GM12878 (cell line): ENCODE measurements around the gene TRMT44. TPM values are rescaled to one million over a fixed set of nuclear protein-coding genes. Genes with fewer than 3 reads are reported as not detected.

ENCODE experiments used
- CHD2 ChIP-seq: IDR thresholded peaks from 2 replicates; pipeline ENCODE4 v1.6.1; 2011; ENCODE audit warnings: low read depth, low read length, improper control_type of control experiment, borderline replicate concordance
- DPF2 ChIP-seq: fragments of 450-650 bp; IDR thresholded peaks from 2 replicates; pipeline ENCODE4 v1.6.1; 2017; ENCODE audit warnings: mild to moderate bottlenecking
- EP300 ChIP-seq, 2 experiments: fragments of 150-350 bp in 1 of 2; IDR thresholded peaks; 2 replicates each; pipeline ENCODE4 v1.6.1; 2011 to 2012; ENCODE audit warnings: low read depth in 2 of 2, low read length in 2 of 2, borderline replicate concordance in 1 of 2, improper control_type of control experiment in 1 of 2, inconsistent platforms in 1 of 2; ENCODE audit not compliant: control insufficient read depth in 1 of 2
- GATAD2B ChIP-seq: fragments of 450-650 bp; conservative IDR thresholded peaks from 2 replicates; pipeline ENCODE4 v1.6.1; 2017; ENCODE audit warnings: low read depth, mild to moderate bottlenecking, moderate library complexity
- IKZF1 ChIP-seq: fragments of 450-650 bp; conservative IDR thresholded peaks from 2 replicates; pipeline ENCODE4 v1.6.1; 2017; ENCODE audit warnings: antibody characterized with exemption, mild to moderate bottlenecking
- KAT2A ChIP-seq: conservative IDR thresholded peaks from 2 replicates; pipeline ENCODE4 v1.6.1; 2011; ENCODE audit warnings: low read depth, low read length; ENCODE audit not compliant: control insufficient read depth
- NRF1 ChIP-seq: conservative IDR thresholded peaks from 2 replicates; pipeline ENCODE4 v1.6.1; 2011; ENCODE audit warnings: mild to moderate bottlenecking, low read depth, low read length, improper control_type of control experiment
- POLR2A ChIP-seq: IDR thresholded peaks from 2 replicates; pipeline ENCODE4 v1.6.1; 2011; ENCODE audit warnings: low read depth, mild to moderate bottlenecking, low read length
- POLR2AphosphoS5 ChIP-seq: IDR thresholded peaks from 2 replicates; pipeline ENCODE4 v1.6.1; 2011; ENCODE audit warnings: mild to moderate bottlenecking, low read length, inconsistent platforms
- TBL1XR1 ChIP-seq: IDR thresholded peaks from 2 replicates; pipeline ENCODE4 v1.6.1; 2012; ENCODE audit warnings: low read depth, low read length, improper control_type of control experiment
- TCF7 ChIP-seq: IDR thresholded peaks from 2 replicates; pipeline ENCODE4 v1.6.1; 2014; ENCODE audit warnings: antibody characterized with exemption, borderline replicate concordance
- ZSCAN29 ChIP-seq: fragments of 450-650 bp; IDR thresholded peaks from 2 replicates; pipeline ENCODE4 v1.6.1; 2017; ENCODE audit warnings: mild to moderate bottlenecking, moderate library complexity
- polyA plus RNA-seq, 11 experiments: library from polyadenylated mRNA; depleted of rRNA in 4 of 11; unstranded in 6 of 11; stranded (reverse) in 5 of 11; fragments of >200 nt; fragmentation: Nextera tagmentation in 4 of 11; fragmentation: Illumina TruSeq in 1 of 11; extraction: Ambion mirVana in 4 of 11; extraction: Trizol in 1 of 11; gene quantifications; 1 replicate in 1 of 11; 2 replicates in 10 of 11; pipeline versions ENCODE4 v1.2.1 to v1.2.3, GENCODE V29; 2011 to 2016; ENCODE audit warnings: inconsistent platforms in 2 of 11, missing spikeins in 2 of 11, low read depth in 1 of 11
- total RNA-seq, 4 experiments: library from RNA; depleted of rRNA in 3 of 4; stranded (reverse); fragments of >200 nt in 3 of 4; fragmentation: Illumina TruSeq in 1 of 4; extraction: Trizol in 1 of 4; gene quantifications; 2 replicates each; pipeline versions ENCODE4 v1.2.1 to v1.2.3, GENCODE V29; 2013 to 2021
- TF ChIP-seq, protein P1 (sequence below): fragments of 450-650 bp; IDR thresholded peaks from 2 replicates; pipeline ENCODE4 v1.6.1; 2018; ENCODE audit warnings: mild to moderate bottlenecking, low read depth, moderate library complexity; ENCODE audit not compliant: partially characterized antibody
- TF ChIP-seq, protein P2 (sequence below): IDR thresholded peaks from 2 replicates; pipeline ENCODE4 v1.6.1; 2012; ENCODE audit warnings: improper control_type of control experiment, low read depth, low read length; ENCODE audit not compliant: insufficient replicate concordance
- TF ChIP-seq, protein P3 (sequence below): fragments of 450-650 bp; IDR thresholded peaks from 2 replicates; pipeline ENCODE4 v1.6.1; 2016; ENCODE audit warnings: mild to moderate bottlenecking

The TRMT44 gene
- total and polyA plus RNA-seq, 10 of the 15 experiments (the other 5 are each of a cell fraction or from before 2014, with no cell fraction given) = 1.3 to 18.5 (median 10.1) TPM

DNA sequence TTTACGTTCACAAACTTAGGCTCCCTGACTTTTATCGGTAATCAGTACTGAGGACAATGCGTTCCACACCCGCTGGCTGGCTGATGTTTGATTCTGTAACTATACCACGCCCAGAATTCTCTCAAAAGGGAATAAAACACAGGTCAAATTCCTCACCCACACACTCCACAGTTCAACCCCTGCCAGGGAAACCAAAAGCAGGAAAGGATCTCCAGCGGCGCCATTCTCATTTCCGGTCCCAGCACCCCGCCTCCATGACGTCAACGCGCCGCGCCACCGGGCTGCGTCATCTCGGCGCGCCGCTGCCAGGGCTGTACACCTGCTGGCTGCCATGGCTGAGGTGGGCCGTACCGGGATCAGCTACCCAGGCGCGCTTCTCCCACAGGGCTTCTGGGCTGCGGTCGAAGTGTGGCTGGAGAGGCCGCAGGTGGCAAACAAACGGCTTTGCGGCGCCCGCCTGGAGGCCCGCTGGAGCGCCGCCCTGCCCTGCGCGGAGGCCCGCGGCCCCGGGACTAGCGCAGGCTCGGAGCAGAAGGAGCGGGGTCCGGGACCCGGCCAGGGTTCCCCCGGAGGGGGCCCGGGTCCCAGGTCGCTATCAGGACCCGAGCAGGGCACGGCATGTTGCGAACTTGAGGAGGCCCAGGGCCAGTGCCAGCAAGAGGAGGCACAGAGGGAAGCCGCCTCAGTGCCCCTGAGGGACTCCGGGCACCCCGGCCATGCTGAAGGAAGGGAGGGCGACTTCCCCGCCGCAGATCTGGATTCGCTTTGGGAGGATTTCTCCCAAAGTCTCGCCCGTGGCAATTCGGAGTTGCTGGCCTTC lies at the start of gene TRMT44, which contains the start of gene ACOX3 (continued):
- TF ChIP-seq POLR2A (peak; percentile 89), TBL1XR1 (no peak), NRF1 (no peak), ZSCAN29 (no peak), EP300 (IDR thresholded peaks at IDR 0.05; ENCODE audit: borderline replicate concordance in 1 of 2, control insufficient read depth in 1 of 2, low read depth in 2 of 2, low read length in 2 of 2) (no peak), IKZF1 (peak; percentile 94), CHD2 (no peak), KAT2A (no peak), POLR2AphosphoS5 (peak; percentile 82), DPF2 (no peak; the same call in 1 of the 2 replicates), GATAD2B (peak; percentile 62; the same call in 1 of the 2 replicates), TCF7 (no peak)
- TF ChIP-seq, protein P1, sequence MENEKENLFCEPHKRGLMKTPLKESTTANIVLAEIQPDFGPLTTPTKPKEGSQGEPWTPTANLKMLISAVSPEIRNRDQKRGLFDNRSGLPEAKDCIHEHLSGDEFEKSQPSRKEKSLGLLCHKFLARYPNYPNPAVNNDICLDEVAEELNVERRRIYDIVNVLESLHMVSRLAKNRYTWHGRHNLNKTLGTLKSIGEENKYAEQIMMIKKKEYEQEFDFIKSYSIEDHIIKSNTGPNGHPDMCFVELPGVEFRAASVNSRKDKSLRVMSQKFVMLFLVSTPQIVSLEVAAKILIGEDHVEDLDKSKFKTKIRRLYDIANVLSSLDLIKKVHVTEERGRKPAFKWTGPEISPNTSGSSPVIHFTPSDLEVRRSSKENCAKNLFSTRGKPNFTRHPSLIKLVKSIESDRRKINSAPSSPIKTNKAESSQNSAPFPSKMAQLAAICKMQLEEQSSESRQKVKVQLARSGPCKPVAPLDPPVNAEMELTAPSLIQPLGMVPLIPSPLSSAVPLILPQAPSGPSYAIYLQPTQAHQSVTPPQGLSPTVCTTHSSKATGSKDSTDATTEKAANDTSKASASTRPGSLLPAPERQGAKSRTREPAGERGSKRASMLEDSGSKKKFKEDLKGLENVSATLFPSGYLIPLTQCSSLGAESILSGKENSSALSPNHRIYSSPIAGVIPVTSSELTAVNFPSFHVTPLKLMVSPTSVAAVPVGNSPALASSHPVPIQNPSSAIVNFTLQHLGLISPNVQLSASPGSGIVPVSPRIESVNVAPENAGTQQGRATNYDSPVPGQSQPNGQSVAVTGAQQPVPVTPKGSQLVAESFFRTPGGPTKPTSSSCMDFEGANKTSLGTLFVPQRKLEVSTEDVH = peak; percentile 73
- TF ChIP-seq, protein P2, sequence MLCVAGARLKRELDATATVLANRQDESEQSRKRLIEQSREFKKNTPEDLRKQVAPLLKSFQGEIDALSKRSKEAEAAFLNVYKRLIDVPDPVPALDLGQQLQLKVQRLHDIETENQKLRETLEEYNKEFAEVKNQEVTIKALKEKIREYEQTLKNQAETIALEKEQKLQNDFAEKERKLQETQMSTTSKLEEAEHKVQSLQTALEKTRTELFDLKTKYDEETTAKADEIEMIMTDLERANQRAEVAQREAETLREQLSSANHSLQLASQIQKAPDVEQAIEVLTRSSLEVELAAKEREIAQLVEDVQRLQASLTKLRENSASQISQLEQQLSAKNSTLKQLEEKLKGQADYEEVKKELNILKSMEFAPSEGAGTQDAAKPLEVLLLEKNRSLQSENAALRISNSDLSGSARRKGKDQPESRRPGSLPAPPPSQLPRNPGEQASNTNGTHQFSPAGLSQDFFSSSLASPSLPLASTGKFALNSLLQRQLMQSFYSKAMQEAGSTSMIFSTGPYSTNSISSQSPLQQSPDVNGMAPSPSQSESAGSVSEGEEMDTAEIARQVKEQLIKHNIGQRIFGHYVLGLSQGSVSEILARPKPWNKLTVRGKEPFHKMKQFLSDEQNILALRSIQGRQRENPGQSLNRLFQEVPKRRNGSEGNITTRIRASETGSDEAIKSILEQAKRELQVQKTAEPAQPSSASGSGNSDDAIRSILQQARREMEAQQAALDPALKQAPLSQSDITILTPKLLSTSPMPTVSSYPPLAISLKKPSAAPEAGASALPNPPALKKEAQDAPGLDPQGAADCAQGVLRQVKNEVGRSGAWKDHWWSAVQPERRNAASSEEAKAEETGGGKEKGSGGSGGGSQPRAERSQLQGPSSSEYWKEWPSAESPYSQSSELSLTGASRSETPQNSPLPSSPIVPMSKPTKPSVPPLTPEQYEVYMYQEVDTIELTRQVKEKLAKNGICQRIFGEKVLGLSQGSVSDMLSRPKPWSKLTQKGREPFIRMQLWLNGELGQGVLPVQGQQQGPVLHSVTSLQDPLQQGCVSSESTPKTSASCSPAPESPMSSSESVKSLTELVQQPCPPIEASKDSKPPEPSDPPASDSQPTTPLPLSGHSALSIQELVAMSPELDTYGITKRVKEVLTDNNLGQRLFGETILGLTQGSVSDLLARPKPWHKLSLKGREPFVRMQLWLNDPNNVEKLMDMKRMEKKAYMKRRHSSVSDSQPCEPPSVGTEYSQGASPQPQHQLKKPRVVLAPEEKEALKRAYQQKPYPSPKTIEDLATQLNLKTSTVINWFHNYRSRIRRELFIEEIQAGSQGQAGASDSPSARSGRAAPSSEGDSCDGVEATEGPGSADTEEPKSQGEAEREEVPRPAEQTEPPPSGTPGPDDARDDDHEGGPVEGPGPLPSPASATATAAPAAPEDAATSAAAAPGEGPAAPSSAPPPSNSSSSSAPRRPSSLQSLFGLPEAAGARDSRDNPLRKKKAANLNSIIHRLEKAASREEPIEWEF = no peak
- TF ChIP-seq, protein P3, sequence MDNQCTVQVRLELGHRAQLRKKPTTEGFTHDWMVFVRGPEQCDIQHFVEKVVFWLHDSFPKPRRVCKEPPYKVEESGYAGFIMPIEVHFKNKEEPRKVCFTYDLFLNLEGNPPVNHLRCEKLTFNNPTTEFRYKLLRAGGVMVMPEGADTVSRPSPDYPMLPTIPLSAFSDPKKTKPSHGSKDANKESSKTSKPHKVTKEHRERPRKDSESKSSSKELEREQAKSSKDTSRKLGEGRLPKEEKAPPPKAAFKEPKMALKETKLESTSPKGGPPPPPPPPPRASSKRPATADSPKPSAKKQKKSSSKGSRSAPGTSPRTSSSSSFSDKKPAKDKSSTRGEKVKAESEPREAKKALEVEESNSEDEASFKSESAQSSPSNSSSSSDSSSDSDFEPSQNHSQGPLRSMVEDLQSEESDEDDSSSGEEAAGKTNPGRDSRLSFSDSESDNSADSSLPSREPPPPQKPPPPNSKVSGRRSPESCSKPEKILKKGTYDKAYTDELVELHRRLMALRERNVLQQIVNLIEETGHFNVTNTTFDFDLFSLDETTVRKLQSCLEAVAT = peak; percentile 90
